SKM-1 treated with dmso at 0.1 percent for 144 hours (cell line): Measurements from ENCODE around the gene SIN3B.
"Not testable (repeated sequence)": the region's sequence is repeated elsewhere in the genome, so short reads cannot be mapped to it uniquely, and the experiment has no call there.

ENCODE experiments used
- DNase-seq: peaks from one replicate; lab custom pipeline; 2025; ENCODE audit not compliant: unreplicated experiment; lab: John Stamatoyannopoulos, UW

SIN3B gene

DNA sequence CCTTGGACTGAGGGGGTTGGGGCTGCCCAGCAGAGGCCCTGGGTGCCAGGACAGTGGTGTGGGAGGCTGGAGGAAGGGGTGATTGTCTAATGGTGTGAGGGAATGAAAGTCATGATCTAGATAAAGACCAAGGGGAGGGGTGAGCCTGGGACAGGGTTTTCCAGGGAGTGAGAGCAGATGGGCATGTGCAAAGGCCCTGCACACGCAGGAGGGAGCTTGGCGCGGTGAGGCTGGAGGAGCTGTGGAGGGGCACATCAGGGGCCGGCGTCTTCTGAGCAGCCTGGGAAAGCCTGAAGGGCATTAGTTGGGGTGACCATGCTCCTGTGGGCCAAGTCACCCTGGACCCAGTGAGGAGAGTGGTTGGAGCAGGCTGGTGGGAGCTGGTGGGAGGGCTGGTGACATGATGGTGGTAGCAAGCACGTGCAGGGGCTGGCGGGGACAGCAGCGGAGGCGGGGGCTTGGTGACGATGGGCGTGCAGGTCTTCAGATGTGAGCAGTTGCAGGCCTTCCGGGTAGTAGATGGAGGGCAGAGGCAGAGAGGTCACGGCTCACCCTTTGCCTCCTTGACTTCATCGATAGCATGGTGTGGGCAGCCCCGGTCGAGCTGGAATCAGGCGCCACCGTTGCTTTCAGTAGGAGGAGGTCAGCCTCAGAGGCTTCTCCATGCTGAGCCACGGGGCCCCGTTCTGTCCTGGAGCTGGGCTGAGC lies 39.4 kb downstream of the SIN3B start:
- no peak for DNase-seq

DNA sequence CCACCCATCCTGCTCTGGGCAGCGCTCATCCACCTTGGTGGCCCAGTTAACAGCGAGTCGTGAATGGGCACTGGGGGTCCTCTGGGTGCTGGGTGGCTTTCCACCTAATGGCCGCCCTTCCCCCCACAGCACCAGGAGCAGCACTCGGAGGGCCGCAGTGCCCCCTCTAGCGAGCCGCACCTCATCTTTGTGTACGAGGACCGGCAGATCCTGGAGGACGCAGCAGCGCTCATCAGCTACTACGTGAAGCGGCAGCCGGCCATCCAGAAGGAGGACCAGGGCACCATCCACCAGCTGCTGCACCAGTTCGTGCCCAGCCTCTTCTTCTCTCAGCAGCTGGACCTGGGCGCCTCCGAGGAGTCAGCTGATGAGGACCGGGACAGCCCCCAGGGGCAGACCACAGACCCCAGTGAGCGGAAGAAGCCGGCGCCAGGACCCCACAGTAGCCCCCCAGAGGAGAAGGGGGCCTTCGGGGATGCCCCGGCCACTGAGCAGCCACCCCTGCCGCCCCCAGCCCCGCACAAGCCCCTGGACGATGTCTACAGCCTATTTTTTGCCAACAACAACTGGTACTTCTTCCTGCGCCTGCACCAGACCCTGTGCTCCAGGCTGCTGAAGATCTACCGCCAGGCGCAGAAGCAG lies 40.3 kb downstream of the SIN3B start:
- DNase-seq, result no peak

DNA sequence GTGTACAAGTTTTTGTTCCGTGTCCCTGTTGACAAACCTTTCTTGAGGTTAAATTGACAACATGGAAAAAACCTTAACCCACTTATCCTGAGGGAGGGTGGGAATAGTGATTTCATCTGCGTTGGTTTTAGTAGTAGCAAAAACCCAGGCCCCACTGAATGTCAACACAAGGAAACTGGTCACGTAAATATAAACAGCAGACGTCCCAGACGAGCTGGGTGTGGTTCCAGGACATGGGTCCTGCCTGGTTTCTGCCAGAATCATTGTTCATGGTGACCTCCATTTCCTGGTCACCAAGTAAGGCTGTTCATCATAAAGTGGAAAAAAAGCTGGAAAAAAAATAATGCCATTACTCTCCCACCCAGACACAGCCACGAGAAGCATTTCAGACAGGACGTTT lies 42.7 kb downstream of the SIN3B start:
- DNase-seq, result no peak

GRCh38 chr19:16872728-16873127 lies 43.5 kb downstream of the SIN3B start:
- DNase-seq, result no peak

DNA sequence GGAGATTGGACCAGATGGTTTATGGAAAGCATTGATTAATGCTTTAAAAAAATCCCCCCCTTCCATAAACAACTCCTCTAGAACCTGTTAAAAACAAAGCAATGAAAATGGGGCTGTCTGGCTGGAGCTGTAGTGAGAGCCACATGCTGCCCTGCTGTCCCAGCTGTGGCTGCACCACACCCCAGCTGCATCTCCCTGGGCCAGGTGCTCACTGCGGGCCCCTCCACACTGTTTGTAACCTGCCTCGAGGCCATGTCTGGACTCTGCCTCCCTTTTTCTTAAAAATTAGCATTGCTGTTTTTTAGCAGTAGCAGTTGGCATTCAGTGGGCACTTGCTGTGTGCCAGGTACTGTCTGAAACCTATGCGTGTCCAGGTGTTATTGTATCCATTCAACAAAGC lies 44.4 kb downstream of the SIN3B start:
- no peak for DNase-seq

DNA sequence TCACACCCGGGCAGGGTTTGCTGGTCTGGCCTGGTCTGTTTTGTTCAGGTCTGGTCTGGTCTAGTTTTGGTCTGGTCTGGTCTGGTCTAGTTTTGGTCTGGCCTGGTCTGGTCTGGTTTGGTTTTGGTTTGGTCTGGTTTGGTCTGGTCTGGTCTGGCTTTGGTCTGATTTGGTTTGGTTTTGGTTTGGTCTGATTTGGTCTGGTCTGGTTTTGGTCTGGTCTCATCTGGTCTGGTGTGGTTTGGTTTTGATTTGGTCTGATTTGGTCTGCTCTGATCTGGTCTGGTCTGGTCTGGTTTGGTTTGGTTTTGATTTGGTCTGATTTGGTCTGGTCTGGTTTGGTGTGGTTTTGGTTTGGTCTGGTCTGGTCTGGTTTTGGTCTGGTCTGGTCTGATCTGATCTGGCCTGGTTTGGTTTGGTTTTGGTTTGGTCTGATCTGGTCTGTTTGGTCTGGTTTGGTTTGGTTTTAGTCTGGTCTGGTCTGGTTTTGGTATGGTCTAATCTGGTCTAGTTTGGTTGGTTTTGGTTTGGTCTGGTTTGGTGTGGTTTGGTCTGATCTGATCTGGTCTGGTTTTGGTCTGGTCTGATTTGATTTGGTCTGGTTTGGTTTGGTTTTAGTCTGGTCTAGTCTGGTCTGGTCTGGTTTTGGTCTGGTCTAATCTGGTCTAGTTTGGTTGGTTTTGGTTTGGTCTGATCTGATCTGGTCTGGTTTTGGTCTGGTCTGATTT lies 45.2 kb downstream of the SIN3B start:
- no peak for DNase-seq

- not testable (repeated sequence) for DNase-seq
Observed at GRCh38 chr19:16874978-16875299, 45.7 kb downstream of the SIN3B start.

GRCh38 chr19:16875584-16876555 lies 46.7 kb downstream of the SIN3B start:
- DNase-seq, result no peak

DNA sequence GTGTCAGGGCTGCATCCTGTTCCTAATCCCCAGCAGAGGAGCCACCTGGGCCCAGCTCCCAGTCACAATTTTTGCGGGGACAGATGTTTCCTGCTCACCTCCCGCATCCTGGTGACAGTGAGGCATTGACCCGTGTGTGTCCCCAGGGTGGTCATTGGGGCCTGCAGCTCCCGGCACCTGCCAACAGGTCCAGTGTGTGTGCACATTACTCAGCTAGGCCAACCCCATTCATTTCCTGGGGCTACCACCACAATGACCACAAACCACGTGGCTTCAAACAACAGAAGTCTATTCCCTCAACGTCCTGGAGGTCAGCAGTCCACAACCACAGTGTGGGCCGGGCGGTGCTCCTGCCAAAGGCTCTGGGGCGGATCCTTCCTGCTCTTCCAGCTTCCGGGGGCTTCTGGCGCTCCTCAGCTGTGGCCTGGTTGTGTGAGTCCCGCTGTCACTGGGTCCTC lies 47.7 kb downstream of the SIN3B start:
- DNase-seq, result peak; percentile 40

DNA sequence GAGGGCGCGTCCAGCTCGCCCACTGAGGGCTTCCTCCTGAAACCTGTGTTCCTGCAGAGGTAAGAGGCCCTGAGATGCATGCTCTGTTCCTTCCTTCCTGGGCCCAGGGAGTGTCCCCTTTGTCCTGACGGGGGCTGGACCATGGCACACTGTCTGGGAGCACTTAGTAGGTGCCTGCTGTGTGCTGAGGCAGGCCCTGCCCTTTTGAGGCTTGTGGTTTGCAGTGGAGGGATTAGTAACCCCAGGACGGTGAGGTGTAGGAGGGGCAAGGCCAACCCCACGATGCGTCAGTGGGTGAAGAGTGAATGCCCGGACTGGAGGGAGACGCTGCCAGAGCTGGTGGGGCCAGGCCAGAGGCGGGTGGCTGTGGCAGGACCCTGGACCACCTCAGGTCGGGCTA lies 48.4 kb downstream of the SIN3B start:
- DNase-seq, result no peak

GRCh38 chr19:16878181-16878965 lies 49.2 kb downstream of the SIN3B start:
- DNase-seq, result no peak

DNA sequence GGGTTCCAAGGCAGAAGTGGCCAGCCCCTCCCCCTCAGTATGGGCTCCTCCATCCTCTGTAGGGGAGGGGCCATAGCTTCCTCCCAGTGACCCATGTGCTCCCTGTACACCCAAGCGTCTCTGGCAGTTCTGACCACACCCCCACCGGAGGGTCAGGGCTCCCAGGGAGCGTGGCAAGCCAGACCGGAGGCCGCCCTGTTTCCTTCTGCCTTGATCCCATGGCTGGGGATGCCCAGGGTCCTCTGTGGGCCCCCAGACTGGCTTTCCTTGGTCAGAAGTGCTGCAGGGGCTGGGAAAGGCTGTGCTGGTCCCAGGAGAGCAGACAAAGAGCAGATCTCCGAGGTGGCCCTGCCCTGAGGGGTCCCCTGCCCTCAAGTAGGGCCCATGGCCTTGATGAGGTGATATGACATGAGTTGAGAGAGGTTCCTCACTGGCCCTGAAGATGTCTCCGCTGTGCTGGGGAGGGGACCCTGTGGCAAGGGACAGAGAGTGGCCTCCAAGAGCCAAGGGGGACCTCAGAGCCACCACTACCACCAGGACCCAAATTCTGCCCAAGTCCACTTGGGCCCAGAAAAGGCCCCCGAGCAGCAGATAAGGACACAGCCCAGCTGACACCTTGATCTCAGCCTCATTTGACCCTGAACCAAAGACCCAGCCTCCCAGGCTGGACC lies 51.8 kb downstream of the SIN3B start:
- no peak for DNase-seq

DNA sequence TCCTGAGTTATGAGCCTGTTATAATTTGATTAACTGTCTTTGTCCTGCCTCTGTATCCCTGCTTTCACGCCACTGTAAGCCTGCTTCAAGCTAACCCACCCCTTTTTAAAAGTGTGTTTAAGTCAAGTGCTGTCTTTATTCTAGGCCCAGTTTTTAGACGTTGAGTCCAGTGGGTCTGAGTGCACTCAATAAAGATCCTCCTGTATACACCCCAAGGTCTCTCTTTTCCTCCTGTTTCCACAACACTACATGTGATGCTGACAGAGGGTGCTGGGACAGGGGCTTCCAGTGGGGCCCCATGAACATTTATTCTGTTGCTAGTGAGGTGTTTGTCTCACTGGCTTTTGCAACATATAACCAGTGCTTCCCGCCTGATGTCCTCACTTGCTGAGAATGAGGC lies 52.9 kb downstream of the SIN3B start:
- no peak for DNase-seq

- DNase-seq, result peak; percentile 10
Observed at GRCh38 chr19:16883522-16883921, 54.3 kb downstream of the SIN3B start.

- no peak for DNase-seq
Observed at GRCh38 chr19:16885166-16885565, 56.0 kb downstream of the SIN3B start.

GRCh38 chr19:16886305-16886880 lies 57.2 kb downstream of the SIN3B start:
- DNase-seq, result no peak

DNA sequence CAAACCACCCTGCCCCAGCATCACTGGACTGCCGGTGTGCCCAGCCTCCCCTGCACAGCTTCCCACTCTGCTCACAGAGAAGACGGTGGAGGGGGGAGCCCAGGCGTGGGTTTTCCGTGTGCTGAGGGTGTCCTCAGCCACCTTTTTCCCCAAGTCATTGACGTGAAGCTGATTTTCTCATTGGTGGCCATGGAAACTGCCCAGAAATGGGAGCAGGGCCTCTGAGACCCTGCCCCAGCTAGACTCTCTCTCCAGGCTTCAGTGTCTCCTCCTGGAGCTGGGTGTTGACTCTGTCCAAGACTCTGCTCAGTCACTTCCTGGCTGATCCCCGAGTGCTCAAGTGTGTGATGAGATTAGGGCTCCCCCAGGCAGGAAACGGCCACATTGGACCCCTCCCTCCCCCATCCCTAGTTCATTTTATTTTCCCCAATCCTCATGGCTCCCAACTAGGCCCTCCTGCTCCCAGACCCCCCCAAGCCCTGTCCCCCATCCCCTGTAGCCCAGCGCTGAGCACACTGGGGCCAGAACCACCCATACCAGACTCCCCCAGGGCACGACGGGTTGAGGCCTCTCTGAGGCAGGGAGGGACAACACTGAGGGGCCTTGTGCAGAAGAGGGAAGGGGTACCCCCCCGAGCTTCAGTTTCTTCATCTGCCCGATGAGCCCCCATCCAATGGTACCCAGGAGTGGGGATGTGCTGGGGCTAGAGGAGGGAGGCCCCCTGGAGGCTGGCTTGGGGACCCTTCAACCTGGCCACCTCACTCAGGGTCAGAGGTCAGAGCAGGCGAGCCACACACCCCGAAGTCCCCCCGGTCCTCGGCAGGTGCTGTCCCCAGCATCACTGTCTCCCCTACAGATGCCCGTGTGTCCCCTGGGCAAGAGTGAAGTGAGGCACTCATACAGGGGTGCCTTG lies 58.4 kb downstream of the SIN3B start:
- no peak for DNase-seq

DNA sequence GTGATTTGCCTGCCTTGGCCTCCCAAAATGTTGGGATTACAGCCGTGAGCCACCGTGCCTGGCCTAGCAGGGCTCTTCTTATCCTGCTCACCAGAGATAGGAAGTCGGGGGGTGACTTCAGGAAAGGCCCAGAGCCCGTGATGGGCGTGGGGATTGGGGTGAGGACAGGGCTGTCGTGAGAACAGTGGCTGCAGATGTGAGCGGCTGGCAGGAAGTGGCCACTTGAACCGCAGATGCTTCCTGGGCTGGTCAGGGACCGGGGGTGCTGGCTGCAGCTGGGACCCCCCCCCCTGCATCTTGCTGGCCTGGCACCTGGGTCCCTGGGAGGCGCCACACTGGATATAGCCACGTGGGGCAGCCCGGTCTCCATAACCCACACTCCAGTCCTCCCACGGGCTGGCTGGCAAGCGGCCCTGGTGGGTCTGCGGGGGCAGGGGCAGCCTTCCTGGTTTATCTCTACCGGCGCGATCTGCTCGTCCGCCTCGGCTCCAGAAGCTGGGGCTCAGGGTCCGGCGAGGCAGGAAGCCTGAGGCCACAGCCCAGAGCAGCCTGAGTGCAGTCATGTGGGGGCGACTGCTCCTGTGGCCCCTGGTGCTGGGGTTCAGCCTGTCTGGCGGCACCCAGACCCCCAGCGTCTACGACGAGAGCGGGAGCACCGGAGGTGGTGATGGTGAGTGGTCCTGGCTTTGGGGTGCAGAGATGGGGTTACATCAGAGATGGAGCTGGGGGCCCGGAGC lies 59.6 kb downstream of the SIN3B start, which contains the start of gene F2RL3:
TSS of gene F2RL3 (plus strand) at position 371 of the 737 bp plus-strand sequence. CDS start at position 562, 191 bp downstream.
- peak; percentile 31 for DNase-seq
